Measurements from ENCODE around the gene ST3GAL3.

The ST3GAL3 gene

GRCh38 chr1:43910343-43910742 is 203.0 kb downstream of the ST3GAL3 start:
- H3K9me3 ChIP-seq (ENCODE audit: insufficient read depth, low read length) = no peaks in the 10 kb centered on the region
- TF ChIP-seq YY1 (IDR thresholded peaks at IDR 0.05; ENCODE audit: insufficient read depth, insufficient read length) = no peak
- no peak for TF ChIP-seq ZNF274 (IDR thresholded peaks at IDR 0.05; ENCODE audit: low read depth, low read length)
- TF ChIP-seq SUZ12 (IDR thresholded peaks at IDR 0.05; ENCODE audit: extremely low read depth, insufficient read depth, insufficient read length) = no peak
- DNase-seq (ENCODE audit: low read depth, low spot score) = no peak
- no peak overlapping the region for H3K4me3 ChIP-seq (ENCODE audit: insufficient read length, low read depth)
- peaks cover 11% of the 10 kb centered on the region for H3K4me1 ChIP-seq (ENCODE audit: insufficient read depth, insufficient read length)
- no peak overlapping the region for H3K9ac ChIP-seq (ENCODE audit: insufficient read length, low read depth)
- H3K36me3 ChIP-seq (ENCODE audit: insufficient read depth, insufficient read length, low read length) = peaks cover 15% of the 10 kb centered on the region
- H3K27me3 ChIP-seq (ENCODE audit: insufficient read depth, insufficient read length) = peaks cover 3% of the 10 kb centered on the region

DNA sequence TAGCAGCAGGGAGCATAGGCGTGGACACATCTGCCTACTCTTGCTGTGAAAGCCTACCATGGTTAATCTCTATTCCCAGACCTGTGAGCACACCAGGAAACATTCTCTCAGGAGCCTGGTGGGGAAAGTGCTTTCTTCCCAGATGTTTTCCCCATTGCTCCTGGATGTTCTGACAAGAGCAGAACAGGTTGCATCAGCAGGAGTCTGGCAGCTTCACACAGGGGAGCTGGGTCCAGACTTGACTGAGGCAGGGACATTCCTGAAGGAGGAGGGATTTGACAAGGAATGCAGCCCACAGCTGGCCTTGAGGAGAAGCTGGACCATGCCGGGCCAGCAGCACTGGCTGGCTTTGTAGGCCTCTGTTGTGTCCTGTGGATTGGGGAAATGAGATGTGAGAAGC is 205.3 kb downstream of the ST3GAL3 start:
- TF ChIP-seq YY1 (IDR thresholded peaks at IDR 0.05; ENCODE audit: insufficient read depth, insufficient read length) = no peak
- TF ChIP-seq SUZ12 (IDR thresholded peaks at IDR 0.05; ENCODE audit: extremely low read depth, insufficient read depth, insufficient read length) = no peak
- no peak for TF ChIP-seq ZNF274 (IDR thresholded peaks at IDR 0.05; ENCODE audit: low read depth, low read length)
- H3K27me3 ChIP-seq (ENCODE audit: insufficient read depth, insufficient read length) = no peaks in the 10 kb centered on the region

DNA sequence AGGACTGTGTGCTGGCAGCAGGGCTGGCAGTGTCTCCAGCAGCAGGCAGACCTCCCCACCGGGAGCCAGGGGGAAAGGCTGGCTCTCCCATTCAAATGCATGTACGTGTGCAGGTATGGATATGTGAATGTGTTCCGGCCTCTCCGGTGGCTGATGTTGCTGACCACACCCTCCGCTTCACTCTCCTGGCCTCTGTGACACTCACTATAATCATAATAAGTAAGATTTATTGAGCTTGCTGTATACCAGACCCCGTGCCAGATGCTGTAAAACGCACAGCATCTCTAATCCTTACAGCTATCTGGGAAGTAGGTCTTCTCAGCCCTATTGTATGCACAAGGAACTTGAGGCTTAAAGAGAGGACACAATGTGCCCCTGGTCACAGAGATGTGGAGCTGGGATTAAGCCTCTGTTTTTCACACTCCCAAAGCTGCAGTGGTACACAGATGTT is 205.7 kb downstream of the ST3GAL3 start:
- no peak overlapping the region for H3K9ac ChIP-seq (ENCODE audit: insufficient read length, low read depth)

More for the DNA sequence above, 205.3 kb downstream of the ST3GAL3 start:
- no peak for DNase-seq (ENCODE audit: low read depth, low spot score)
- Histone ChIP-seq H3K9ac (ENCODE audit: insufficient read length, low read depth) (no peak overlapping the region), H3K4me3 (ENCODE audit: insufficient read length, low read depth) (no peak overlapping the region), H3K36me3 (ENCODE audit: insufficient read depth, insufficient read length, low read length) (peaks cover 7% of the 10 kb centered on the region), H3K4me1 (ENCODE audit: insufficient read depth, insufficient read length) (peaks cover 11% of the 10 kb centered on the region), H3K9me3 (ENCODE audit: insufficient read depth, low read length) (no peaks in the 10 kb centered on the region)

DNA sequence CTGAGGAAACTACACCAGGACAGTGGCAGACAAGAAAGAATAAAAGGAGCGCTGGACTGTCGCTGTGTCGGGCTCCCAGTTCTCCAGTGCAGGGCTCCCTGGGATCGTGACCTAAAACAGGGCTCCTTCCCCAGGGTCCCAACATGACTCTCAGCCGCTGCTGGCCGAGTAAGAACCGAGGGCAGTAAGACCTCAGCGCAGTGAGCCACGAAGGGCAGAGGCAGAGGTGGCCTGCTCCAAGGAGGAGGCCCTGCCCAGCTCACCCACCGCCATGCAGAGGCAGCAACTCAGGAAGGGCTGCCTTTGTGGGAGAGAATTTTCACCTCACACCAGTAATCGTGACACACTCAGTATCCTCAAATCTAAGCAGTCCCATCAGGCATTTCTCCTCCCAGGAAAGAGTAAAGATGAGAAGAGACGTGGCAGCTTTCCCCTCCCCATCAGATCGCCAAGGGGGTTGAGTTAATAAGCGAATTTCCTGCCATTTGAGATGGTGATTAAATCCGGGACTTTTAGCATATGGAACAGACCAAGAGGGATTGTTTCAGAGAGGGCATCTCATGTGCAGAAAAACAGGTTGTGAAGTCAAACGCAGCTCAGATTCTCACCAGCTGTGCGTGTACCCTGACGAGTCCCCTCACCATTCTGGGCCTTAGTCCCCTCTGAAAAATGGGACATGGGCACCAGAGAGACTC is 206.5 kb downstream of the ST3GAL3 start:
- TF ChIP-seq ZNF274 (IDR thresholded peaks at IDR 0.05; ENCODE audit: low read depth, low read length) (no peak), SUZ12 (IDR thresholded peaks at IDR 0.05; ENCODE audit: extremely low read depth, insufficient read depth, insufficient read length) (no peak), YY1 (IDR thresholded peaks at IDR 0.05; ENCODE audit: insufficient read depth, insufficient read length) (no peak)
- Histone ChIP-seq H3K4me1 (ENCODE audit: insufficient read depth, insufficient read length) (peaks cover 11% of the 10 kb centered on the region), H3K36me3 (ENCODE audit: insufficient read depth, insufficient read length, low read length) (peaks cover 7% of the 10 kb centered on the region), H3K4me3 (ENCODE audit: insufficient read length, low read depth) (no peak overlapping the region), H3K9ac (ENCODE audit: insufficient read length, low read depth) (no peak overlapping the region), H3K27me3 (ENCODE audit: insufficient read depth, insufficient read length) (no peaks in the 10 kb centered on the region), H3K9me3 (ENCODE audit: insufficient read depth, low read length) (no peaks in the 10 kb centered on the region)
- DNase-seq (ENCODE audit: low read depth, low spot score) = no peak

More for the DNA sequence above, 205.7 kb downstream of the ST3GAL3 start:
- no peaks in the 10 kb centered on the region for H3K9me3 ChIP-seq (ENCODE audit: insufficient read depth, low read length)
- H3K36me3 ChIP-seq (ENCODE audit: insufficient read depth, insufficient read length, low read length) = peaks cover 7% of the 10 kb centered on the region
- no peak for TF ChIP-seq ZNF274 (IDR thresholded peaks at IDR 0.05; ENCODE audit: low read depth, low read length)
- no peak for TF ChIP-seq SUZ12 (IDR thresholded peaks at IDR 0.05; ENCODE audit: extremely low read depth, insufficient read depth, insufficient read length)
- TF ChIP-seq YY1 (IDR thresholded peaks at IDR 0.05; ENCODE audit: insufficient read depth, insufficient read length) = no peak
- H3K27me3 ChIP-seq (ENCODE audit: insufficient read depth, insufficient read length) = no peaks in the 10 kb centered on the region
- H3K4me3 ChIP-seq (ENCODE audit: insufficient read length, low read depth) = no peak overlapping the region
- peaks cover 11% of the 10 kb centered on the region for H3K4me1 ChIP-seq (ENCODE audit: insufficient read depth, insufficient read length)
- DNase-seq (ENCODE audit: low read depth, low spot score) = no peak

- H3K27me3 ChIP-seq (ENCODE audit: insufficient read depth, insufficient read length) = no peaks in the 10 kb centered on the region
- no peak overlapping the region for H3K9ac ChIP-seq (ENCODE audit: insufficient read length, low read depth)
- no peaks in the 10 kb centered on the region for H3K9me3 ChIP-seq (ENCODE audit: insufficient read depth, low read length)
- peaks cover 15% of the 10 kb centered on the region for H3K4me1 ChIP-seq (ENCODE audit: insufficient read depth, insufficient read length)
- H3K4me3 ChIP-seq (ENCODE audit: insufficient read length, low read depth) = no peak overlapping the region
- TF ChIP-seq ZNF274 (IDR thresholded peaks at IDR 0.05; ENCODE audit: low read depth, low read length) (no peak), SUZ12 (IDR thresholded peaks at IDR 0.05; ENCODE audit: extremely low read depth, insufficient read depth, insufficient read length) (no peak), YY1 (IDR thresholded peaks at IDR 0.05; ENCODE audit: insufficient read depth, insufficient read length) (no peak)
- no peak for DNase-seq (ENCODE audit: low read depth, low spot score)
- H3K36me3 ChIP-seq (ENCODE audit: insufficient read depth, insufficient read length, low read length) = peaks cover 7% of the 10 kb centered on the region
These were observed 207.5 kb downstream of the ST3GAL3 start for GRCh38 chr1:43914576-43915525.

- DNase-seq (ENCODE audit: low read depth, low spot score) = no peak
- no peak overlapping the region for H3K4me3 ChIP-seq (ENCODE audit: insufficient read length, low read depth)
- H3K36me3 ChIP-seq (ENCODE audit: insufficient read depth, insufficient read length, low read length) = peaks cover 3% of the 10 kb centered on the region
- H3K9ac ChIP-seq (ENCODE audit: insufficient read length, low read depth) = no peak overlapping the region
- no peaks in the 10 kb centered on the region for H3K9me3 ChIP-seq (ENCODE audit: insufficient read depth, low read length)
- TF ChIP-seq ZNF274 (IDR thresholded peaks at IDR 0.05; ENCODE audit: low read depth, low read length) = no peak
- no peak for TF ChIP-seq SUZ12 (IDR thresholded peaks at IDR 0.05; ENCODE audit: extremely low read depth, insufficient read depth, insufficient read length)
- TF ChIP-seq YY1 (IDR thresholded peaks at IDR 0.05; ENCODE audit: insufficient read depth, insufficient read length) = no peak
- peaks cover 3% of the 10 kb centered on the region for H3K4me1 ChIP-seq (ENCODE audit: insufficient read depth, insufficient read length)
- H3K27me3 ChIP-seq (ENCODE audit: insufficient read depth, insufficient read length) = no peaks in the 10 kb centered on the region
These were observed 212.6 kb downstream of the ST3GAL3 start for GRCh38 chr1:43919906-43920305.

- no peak for TF ChIP-seq ZNF274 (IDR thresholded peaks at IDR 0.05; ENCODE audit: low read depth, low read length)
- no peak for TF ChIP-seq SUZ12 (IDR thresholded peaks at IDR 0.05; ENCODE audit: extremely low read depth, insufficient read depth, insufficient read length)
- no peak for TF ChIP-seq YY1 (IDR thresholded peaks at IDR 0.05; ENCODE audit: insufficient read depth, insufficient read length)
- Histone ChIP-seq H3K9me3 (ENCODE audit: insufficient read depth, low read length) (no peaks in the 10 kb centered on the region), H3K36me3 (ENCODE audit: insufficient read depth, insufficient read length, low read length) (peaks cover 11% of the 10 kb centered on the region), H3K27me3 (ENCODE audit: insufficient read depth, insufficient read length) (no peaks in the 10 kb centered on the region), H3K4me1 (ENCODE audit: insufficient read depth, insufficient read length) (peaks cover 3% of the 10 kb centered on the region), H3K4me3 (ENCODE audit: insufficient read length, low read depth) (no peak overlapping the region), H3K9ac (ENCODE audit: insufficient read length, low read depth) (no peak overlapping the region)
- no peak for DNase-seq (ENCODE audit: low read depth, low spot score)
These were observed 213.7 kb downstream of the ST3GAL3 start for GRCh38 chr1:43921022-43921421.

Measured in NT2/D1 (cell line).